HepG2 (cell line): Measurements from ENCODE around the gene CACNA1C. TPM values are rescaled to one million over a fixed set of nuclear protein-coding genes. Genes with fewer than 3 reads are reported as not detected.

ENCODE experiments used
- ATAC-seq: fragments of 200-7000 bp; cut with Tn5 transposase; 3 replicates; pipeline ENCODE4 v1.9.1; 2020; ENCODE audit warnings: mild to moderate bottlenecking, moderate library complexity
- BruUV-seq: library from RNA; stranded (reverse); fragments of 400-500 nt; replicated peaks from 2 replicates; lab custom pipeline; 2021; lab: Mats Ljungman, UMichigan
- CTCF ChIA-PET: fragments of 300-600 bp; formaldehyde crosslinking; extraction: SDS; loops from one replicate; lab custom pipeline; 2021; ENCODE audit warnings: low total read pairs, inconsistent platforms, low intra/inter-chr PET ratio; lab: Yijun Ruan, JAX
- POLR2A ChIA-PET: fragments of 350-600 bp; sonication (Branson Sonifier 250); formaldehyde crosslinking; loops from one replicate; lab custom pipeline; 2020; ENCODE audit warnings: antibody characterized with exemption, inconsistent platforms; lab: Yijun Ruan, JAX
- DNase-seq: peaks from one replicate; pipeline ENCODE4 v3.0.0-alpha.2; 2015; ENCODE audit warnings: low spot score
- FAIRE-seq: peaks from 3 replicates; lab custom pipeline; 2011; peaks lifted over from hg19 to GRCh38; lab: Jason Lieb, UNC
- H2AFZ ChIP-seq: one replicate; pipeline ENCODE4 v1.6.1; 2011; ENCODE audit warnings: low read length, inconsistent platforms
- H3K27ac ChIP-seq: fragments of 300-600 bp; 3 replicates; pipeline ENCODE4 v1.8.0; 2011; ENCODE audit warnings: mixed run types, mild to moderate bottlenecking, mixed read lengths, low read length, inconsistent platforms; ENCODE audit not compliant: insufficient read depth; ENCODE audit errors: extremely low read length
- H3K27me3 ChIP-seq, 2 experiments: fragments of 200-600 bp in 1 of 2; 2 replicates in 1 of 2; 3 replicates in 1 of 2; pipeline versions ENCODE4 v1.6.0 to v1.8.0; 2011; ENCODE audit warnings: low read length in 2 of 2, mild to moderate bottlenecking in 2 of 2, moderate library complexity in 2 of 2, inconsistent platforms in 1 of 2; ENCODE audit not compliant: insufficient read depth in 2 of 2, control insufficient read depth in 1 of 2
- H3K36me3 ChIP-seq, 2 experiments: fragments of 200-600 bp in 1 of 2; replicated peaks in 1 of 2; 2 replicates in 1 of 2; 3 replicates in 1 of 2; pipeline versions ENCODE4 v1.5.1 to v1.8.0; 2011; ENCODE audit warnings: low read length in 2 of 2, inconsistent platforms in 1 of 2; ENCODE audit not compliant: insufficient read depth in 2 of 2, control insufficient read depth in 1 of 2
- H3K4me1 ChIP-seq: 2 replicates; pipeline ENCODE4 v1.5.1; 2012; ENCODE audit warnings: low read length, inconsistent platforms; ENCODE audit not compliant: insufficient read depth
- H3K4me2 ChIP-seq: 2 replicates; pipeline ENCODE4 v1.6.0; 2011; ENCODE audit warnings: low read depth, low read length, inconsistent platforms
- H3K4me3 ChIP-seq, 3 experiments: fragments of 200-600 bp in 1 of 3; sonication (generic), shearing (Covaris generic) in 1 of 3; replicated peaks in 1 of 3; 2 replicates each; pipeline ENCODE4 v1.5.1; 2011 to 2016; ENCODE audit warnings: low read length in 3 of 3, inconsistent platforms in 2 of 3, low read depth in 2 of 3, mild to moderate bottlenecking in 2 of 3, control low read depth in 1 of 3, mixed read lengths in 1 of 3; ENCODE audit not compliant: insufficient read depth in 1 of 3
- H3K79me2 ChIP-seq: one replicate; pipeline ENCODE4 v1.6.1; 2011; ENCODE audit warnings: low read length, inconsistent platforms; ENCODE audit not compliant: insufficient read depth
- H3K9ac ChIP-seq: 2 replicates; pipeline ENCODE4 v1.6.0; 2011; ENCODE audit warnings: mild to moderate bottlenecking, low read depth, low read length, inconsistent platforms; ENCODE audit not compliant: insufficient read depth
- H3K9me3 ChIP-seq: 2 replicates; pipeline ENCODE4 v1.5.1; 2012; ENCODE audit warnings: mild to moderate bottlenecking, low read length
- H4K20me1 ChIP-seq: 2 replicates; pipeline ENCODE4 v1.6.0; 2011; ENCODE audit warnings: inconsistent platforms, mild to moderate bottlenecking, low read length, moderate library complexity; ENCODE audit not compliant: insufficient read depth
- CREB3 ChIP-seq: sonication (generic); formaldehyde crosslinking; IDR thresholded peaks from 2 replicates; pipeline ENCODE4 v1.5.0; 2020; ENCODE audit warnings: missing genetic modification reagents
- FOSL1 ChIP-seq: sonication (generic); formaldehyde crosslinking; IDR thresholded peaks from 2 replicates; pipeline ENCODE4 v1.9.0; 2021; ENCODE audit warnings: missing genetic modification reagents, borderline replicate concordance
- GTF3A ChIP-seq: sonication (generic); formaldehyde crosslinking; conservative IDR thresholded peaks from 2 replicates; pipeline ENCODE4 v1.4.0; 2020; ENCODE audit warnings: mild to moderate bottlenecking, missing genetic modification reagents
- HOXD1 ChIP-seq: sonication (generic); formaldehyde crosslinking; IDR thresholded peaks from 2 replicates; pipeline ENCODE4 v1.5.0; 2020; ENCODE audit warnings: missing genetic modification reagents
- POLR2AphosphoS5 ChIP-seq: IDR thresholded peaks from 2 replicates; pipeline ENCODE4 v1.6.1; 2012; ENCODE audit warnings: low read depth, low read length
- RBFOX2 ChIP-seq: fragments of 200-400 bp; formaldehyde crosslinking; IDR thresholded peaks from 2 replicates; pipeline ENCODE4 v1.6.1; 2017; ENCODE audit warnings: low read depth, mild to moderate bottlenecking, low read length
- RFX1 ChIP-seq: fragments of 450-650 bp; IDR thresholded peaks from 2 replicates; pipeline ENCODE4 v1.6.1; 2017
- RNF219 ChIP-seq: sonication (generic); formaldehyde crosslinking; IDR thresholded peaks from 2 replicates; pipeline ENCODE4 v1.5.0; 2020; ENCODE audit warnings: mild to moderate bottlenecking, missing genetic modification reagents
- TAF1 ChIP-seq: sonication (generic); formaldehyde crosslinking; IDR thresholded peaks from 2 replicates; pipeline ENCODE4 v1.4.0; 2020; ENCODE audit warnings: missing genetic modification reagents
- ZNF737 ChIP-seq: sonication (generic); formaldehyde crosslinking; IDR thresholded peaks from 2 replicates; pipeline ENCODE4 v1.5.0; 2020; ENCODE audit warnings: missing genetic modification reagents, mild to moderate bottlenecking, borderline replicate concordance
- ZNF879 ChIP-seq: sonication (generic); formaldehyde crosslinking; IDR thresholded peaks from 2 replicates; pipeline ENCODE4 v1.8.1; 2023; ENCODE audit warnings: missing genetic modification reagents
- ZNF883 ChIP-seq: sonication (generic); formaldehyde crosslinking; IDR thresholded peaks from 2 replicates; pipeline ENCODE4 v1.5.1; 2020; ENCODE audit warnings: mild to moderate bottlenecking, missing genetic modification reagents; ENCODE audit errors: not compliant biosample characterization
- WGBS: methylation state at CpG from one replicate; pipeline ENCODE4 v1.1.6; 2017; ENCODE audit warnings: low lambda C conversion rate; 5-methylcytosine and 5-hydroxymethylcytosine counted together
- in situ Hi-C: cut with HindIII; loops from 2 replicates; pipeline ENCODE4 v1.10.0; 2017; ENCODE audit warnings: low pct_unique_long_range_greater_than_20kb; ENCODE audit not compliant: extremely low pct_ligation_motif_present
- intact Hi-C: fragments of 100-400 bp; cut with micrococcal nuclease; formaldehyde crosslinking; loops from one replicate; pipeline ENCODE4 v1.10.0; 2022; ENCODE audit not compliant: unreplicated experiment
- polyA plus RNA-seq, 8 experiments: library from polyadenylated mRNA; depleted of rRNA in 3 of 8; stranded (reverse) in 7 of 8; unstranded in 1 of 8; fragments of >200 nt; fragmentation: Illumina TruSeq in 4 of 8; extraction: Trizol in 4 of 8; gene quantifications; 2 replicates each; pipeline versions ENCODE4 v1.2.1 to v1.2.3, GENCODE V29; 2011 to 2016; ENCODE audit warnings: low read depth in 4 of 8, missing spikeins in 1 of 8, mixed read lengths in 1 of 8; ENCODE audit not compliant: insufficient read depth in 1 of 8
- total RNA-seq, 5 experiments: library from RNA; depleted of rRNA; stranded (reverse); fragments of >200 nt; fragmentation: Illumina TruSeq; extraction: Trizol; gene quantifications; 2 replicates each; pipeline ENCODE4 v1.2.3, GENCODE V29; 2016; ENCODE audit warnings: low read depth in 1 of 5

CACNA1C gene
- total and polyA plus RNA-seq, 2 of the 13 experiments (the other 11 are each of a cell fraction or from before 2014, with no cell fraction given), result not detected

GRCh38 chr12:2044165-2044564 lies 8.6 kb upstream of the CACNA1C start:
- no peak overlapping the region for H3K4me2 ChIP-seq
- intact Hi-C loops, result no loop called here
- H3K4me1 ChIP-seq, result peaks cover 20% of the 10 kb centered on the region
- WGBS, result 39% methylated on average over 6 of the region's 6 CpGs
- TF ChIP-seq FOSL1, result no peak
- no peak for TF ChIP-seq POLR2AphosphoS5
- no peak for TF ChIP-seq TAF1 (CRISPR knock-in tag)
- no peak for TF ChIP-seq HOXD1 (CRISPR knock-in tag)
- no peak for TF ChIP-seq ZNF883 (CRISPR knock-in tag)
- TF ChIP-seq GTF3A (CRISPR knock-in tag), result no peak
- TF ChIP-seq ZNF879 (CRISPR knock-in tag), result no peak
- TF ChIP-seq ZNF737, result no peak
- TF ChIP-seq CREB3 (CRISPR knock-in tag), result no peak
- TF ChIP-seq RFX1, result no peak
- no peak for TF ChIP-seq RBFOX2
- no peak for TF ChIP-seq RNF219 (CRISPR knock-in tag)
- TF ChIP-seq, all 625 proteins: peak for 0
- Histone ChIP-seq H3K27me3 (peaks cover 0 to 31% of the 10 kb centered on the region in 2 experiments; a peak in 2 of 5 replicates), H3K79me2 (no peaks in the 10 kb centered on the region), H3K36me3 (no peaks in the 10 kb centered on the region), H3K27ac (no peak overlapping the region), H2AFZ (no peak overlapping the region), H3K4me3 (no peak overlapping the region), H3K9ac (no peak overlapping the region), H4K20me1 (no peaks in the 10 kb centered on the region), H3K9me3 (no peaks in the 10 kb centered on the region)
- DNase-seq (no peak), ATAC-seq (no peak), FAIRE-seq (no peak)
- POLR2A ChIA-PET, result no interaction called here
- CTCF ChIA-PET, result no interaction called here
- no TSS peak for BruUV-seq
- in situ Hi-C loops, result no loop called here
